Fibroblast of pulmonary artery (primary cell): ENCODE results near the gene CNPY4.

ENCODE experiments used
- DNase-seq: peaks from one replicate; pipeline ENCODE4 v3.0.0-alpha.2; 2010; ENCODE audit warnings: low read depth
- H3K4me3 ChIP-seq: replicated peaks from 2 replicates; pipeline ENCODE4 v1.5.1; 2011; ENCODE audit warnings: low read depth, mild to moderate bottlenecking, control low read depth, low read length, moderate library complexity
- TF ChIP-seq, protein P1 (sequence below): IDR thresholded peaks from 2 replicates; pipeline ENCODE4 v1.5.1; 2011; ENCODE audit warnings: mild to moderate bottlenecking, control low read depth, low read length, inconsistent platforms; ENCODE audit errors: missing control alignments

The CNPY4 gene, protein sequence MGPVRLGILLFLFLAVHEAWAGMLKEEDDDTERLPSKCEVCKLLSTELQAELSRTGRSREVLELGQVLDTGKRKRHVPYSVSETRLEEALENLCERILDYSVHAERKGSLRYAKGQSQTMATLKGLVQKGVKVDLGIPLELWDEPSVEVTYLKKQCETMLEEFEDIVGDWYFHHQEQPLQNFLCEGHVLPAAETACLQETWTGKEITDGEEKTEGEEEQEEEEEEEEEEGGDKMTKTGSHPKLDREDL

DNA sequence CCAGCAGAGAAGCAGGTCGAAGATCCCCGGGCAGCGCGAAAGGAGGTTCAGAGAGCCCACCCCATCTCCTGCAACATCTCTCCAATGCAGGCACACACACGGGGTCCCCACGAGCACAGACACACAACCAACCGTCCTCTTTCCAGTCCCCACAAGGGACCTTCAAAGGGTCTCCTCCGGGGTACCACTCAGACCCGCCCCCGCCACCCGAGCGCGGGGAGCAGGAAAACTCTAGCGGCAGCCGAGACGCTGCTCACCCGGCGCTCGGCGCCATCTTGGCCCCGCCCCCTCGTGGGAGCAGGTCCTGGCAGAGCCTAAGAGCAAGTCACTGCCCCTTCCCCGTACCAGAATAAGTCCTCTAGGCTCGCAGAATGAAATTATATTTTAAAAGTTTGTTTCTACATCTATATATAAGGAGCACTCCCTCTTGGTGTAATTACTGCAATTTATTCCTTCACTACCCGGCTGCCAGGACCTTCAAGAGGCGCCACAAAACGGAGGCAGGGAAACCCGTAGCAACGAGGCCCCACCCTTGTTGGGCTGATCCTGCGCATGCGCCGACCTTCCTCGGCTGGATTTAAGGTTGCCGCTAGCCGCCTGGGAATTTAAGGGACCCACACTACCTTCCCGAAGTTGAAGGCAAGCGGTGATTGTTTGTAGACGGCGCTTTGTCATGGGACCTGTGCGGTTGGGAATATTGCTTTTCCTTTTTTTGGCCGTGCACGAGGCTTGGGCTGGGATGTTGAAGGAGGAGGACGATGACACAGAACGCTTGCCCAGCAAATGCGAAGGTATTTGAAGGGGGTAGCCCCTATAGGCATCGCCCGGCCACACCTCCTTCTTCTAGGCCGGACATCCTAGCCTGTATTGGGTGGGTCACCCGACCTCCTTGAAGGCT lies at the start of gene CNPY4, which contains the start of gene TAF6:
Gene CNPY4, plus strand, starts transcription at position 563 of the 898 bp plus-strand sequence. Its CDS starts 111 bp downstream, at position 674.
Gene TAF6, minus strand, starts transcription at position 287 of the 898 bp plus-strand sequence. CDS start 5,149 bp downstream, outside the sequence.
- peak within 1 kb of the TSS; percentile 97 for H3K4me3 ChIP-seq
- TF ChIP-seq, protein P1, sequence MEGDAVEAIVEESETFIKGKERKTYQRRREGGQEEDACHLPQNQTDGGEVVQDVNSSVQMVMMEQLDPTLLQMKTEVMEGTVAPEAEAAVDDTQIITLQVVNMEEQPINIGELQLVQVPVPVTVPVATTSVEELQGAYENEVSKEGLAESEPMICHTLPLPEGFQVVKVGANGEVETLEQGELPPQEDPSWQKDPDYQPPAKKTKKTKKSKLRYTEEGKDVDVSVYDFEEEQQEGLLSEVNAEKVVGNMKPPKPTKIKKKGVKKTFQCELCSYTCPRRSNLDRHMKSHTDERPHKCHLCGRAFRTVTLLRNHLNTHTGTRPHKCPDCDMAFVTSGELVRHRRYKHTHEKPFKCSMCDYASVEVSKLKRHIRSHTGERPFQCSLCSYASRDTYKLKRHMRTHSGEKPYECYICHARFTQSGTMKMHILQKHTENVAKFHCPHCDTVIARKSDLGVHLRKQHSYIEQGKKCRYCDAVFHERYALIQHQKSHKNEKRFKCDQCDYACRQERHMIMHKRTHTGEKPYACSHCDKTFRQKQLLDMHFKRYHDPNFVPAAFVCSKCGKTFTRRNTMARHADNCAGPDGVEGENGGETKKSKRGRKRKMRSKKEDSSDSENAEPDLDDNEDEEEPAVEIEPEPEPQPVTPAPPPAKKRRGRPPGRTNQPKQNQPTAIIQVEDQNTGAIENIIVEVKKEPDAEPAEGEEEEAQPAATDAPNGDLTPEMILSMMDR, result no peak
- DNase-seq, result peak; percentile 98

DNA sequence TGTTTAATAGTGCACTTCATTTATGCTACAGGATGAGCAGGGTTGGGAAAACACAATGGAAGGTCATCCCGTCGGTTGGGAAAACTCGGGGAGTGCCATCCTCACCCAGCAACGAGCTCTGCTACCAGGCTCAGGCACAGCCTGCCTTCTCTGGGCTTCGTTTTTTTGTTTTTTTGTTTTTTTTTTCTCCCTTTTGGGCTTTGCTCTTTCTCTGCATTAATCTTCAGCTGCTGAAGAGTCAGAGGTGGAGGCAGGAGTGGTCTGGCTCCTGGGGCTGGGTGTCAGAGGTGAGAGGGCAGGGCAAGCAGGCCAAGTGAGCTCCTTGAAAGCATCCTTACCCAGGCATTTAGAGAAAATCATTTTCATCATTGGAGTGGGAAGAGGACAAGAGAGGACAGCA lies 49.4 kb upstream of the CNPY4 start:
- DNase-seq, result no peak
- H3K4me3 ChIP-seq, result no peak overlapping the region
- TF ChIP-seq, protein P1, result no peak

DNA sequence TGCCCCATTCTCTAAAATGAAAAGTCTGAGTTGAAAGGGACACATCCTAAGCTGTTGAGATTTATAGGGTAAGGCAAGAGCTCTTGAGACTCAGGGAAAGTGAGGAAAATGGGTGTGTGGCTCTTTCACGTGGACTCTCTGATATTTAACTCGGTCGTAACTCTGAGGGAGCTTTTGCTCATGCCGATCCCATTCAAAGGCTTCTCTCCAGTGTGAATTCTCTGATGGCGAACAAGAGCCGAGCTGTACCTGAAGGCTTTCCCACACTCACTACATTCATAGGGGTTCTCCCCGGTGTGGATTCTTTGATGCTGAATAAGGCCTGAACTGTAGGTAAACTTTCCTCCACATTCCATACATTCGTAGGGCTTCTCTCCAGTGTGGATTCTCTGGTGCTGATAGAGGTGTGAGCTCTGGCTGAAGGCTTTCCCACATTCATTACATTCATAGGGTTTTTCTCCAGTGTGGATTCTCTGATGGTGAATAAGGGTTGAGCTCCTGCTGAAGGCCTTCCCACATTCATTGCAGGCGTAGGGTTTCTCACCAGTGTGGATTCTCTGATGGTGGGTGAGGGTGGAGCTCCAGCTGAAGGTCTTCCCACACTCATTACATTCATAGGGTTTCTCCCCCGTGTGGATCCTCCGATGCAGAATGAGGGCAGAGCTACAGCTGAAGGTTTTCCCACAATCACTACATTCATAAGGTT lies 48.3 kb upstream of the CNPY4 start:
- no peak overlapping the region for H3K4me3 ChIP-seq
- no peak for DNase-seq
- TF ChIP-seq, protein P1, result no peak

DNA sequence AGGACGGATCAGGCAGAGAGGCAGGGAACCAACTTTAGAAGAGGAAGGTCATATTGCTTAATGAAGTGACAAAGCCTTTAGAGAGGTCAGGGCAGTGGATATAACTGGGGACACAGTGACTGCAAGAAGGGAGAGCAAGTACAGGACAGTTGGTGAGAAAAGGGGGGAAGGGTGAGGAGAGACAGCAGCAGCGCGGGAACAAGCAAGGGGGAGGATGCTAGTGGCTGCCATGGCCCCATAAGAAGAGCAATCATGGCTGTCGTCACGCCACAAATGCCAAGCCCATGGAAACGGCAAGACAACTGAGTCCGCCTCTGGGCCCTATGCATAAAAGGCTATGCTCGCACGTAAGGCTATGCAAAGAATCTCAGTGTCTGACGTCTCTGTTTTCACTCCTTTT lies 47.0 kb upstream of the CNPY4 start:
- H3K4me3 ChIP-seq, result no peak overlapping the region
- TF ChIP-seq, protein P1, result no peak

DNA sequence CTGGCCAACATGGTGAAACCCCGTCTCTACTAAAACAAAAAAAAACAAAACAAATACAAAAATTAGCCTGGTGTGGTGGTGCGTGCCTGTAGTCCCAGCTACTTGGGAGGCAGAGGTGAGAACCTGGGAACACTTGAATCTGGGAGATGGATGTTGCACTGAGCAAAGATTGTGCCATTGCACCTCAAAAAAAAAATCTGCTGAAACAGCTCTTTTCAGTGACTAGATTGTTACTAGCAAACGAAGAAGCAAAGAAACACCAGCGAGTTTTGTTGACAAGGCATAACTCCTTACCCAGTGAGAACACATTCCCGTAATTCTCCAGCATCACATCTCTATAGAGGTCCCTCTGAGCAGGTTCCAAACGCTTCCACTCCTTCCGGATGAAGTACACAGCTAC lies 44.6 kb upstream of the CNPY4 start:
- DNase-seq, result no peak
- H3K4me3 ChIP-seq, result no peak overlapping the region
- TF ChIP-seq, protein P1, result no peak

More for the DNA sequence above, 47.0 kb upstream of the CNPY4 start:
- DNase-seq, result no peak

DNA sequence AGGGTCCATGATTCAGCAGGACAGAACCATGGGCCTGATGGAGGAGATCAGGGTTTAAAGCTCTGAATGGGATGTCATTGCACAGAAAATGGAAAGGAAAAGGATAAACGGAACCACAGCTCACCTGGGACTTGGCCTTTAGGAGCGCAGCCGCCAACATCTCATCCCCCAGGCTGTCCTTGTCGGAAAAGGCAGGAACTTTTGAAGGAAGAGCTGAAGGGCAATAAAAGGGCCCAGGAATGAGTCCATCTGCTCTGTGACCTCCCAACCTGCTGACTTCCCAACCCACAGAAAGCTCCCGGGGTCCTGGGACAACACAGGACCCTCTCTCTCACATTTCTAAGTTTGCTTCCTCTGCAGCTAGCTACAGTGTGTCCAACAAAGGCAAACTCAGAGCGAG lies 44.0 kb upstream of the CNPY4 start:
- DNase-seq, result no peak
- TF ChIP-seq, protein P1, result no peak
- no peak overlapping the region for H3K4me3 ChIP-seq
